GM18526 (cell line): ENCODE measurements around the gene EML2.

ENCODE experiments used
- POLR2A ChIP-seq: IDR thresholded peaks from 3 replicates; pipeline ENCODE4 v1.6.1; 2011; ENCODE audit not compliant: insufficient read length; ENCODE audit errors: extremely low read depth

Gene EML2

GRCh38 chr19:45636275-45636674, 2.9 kb downstream of the EML2 start:
- TF ChIP-seq POLR2A: no peak

DNA sequence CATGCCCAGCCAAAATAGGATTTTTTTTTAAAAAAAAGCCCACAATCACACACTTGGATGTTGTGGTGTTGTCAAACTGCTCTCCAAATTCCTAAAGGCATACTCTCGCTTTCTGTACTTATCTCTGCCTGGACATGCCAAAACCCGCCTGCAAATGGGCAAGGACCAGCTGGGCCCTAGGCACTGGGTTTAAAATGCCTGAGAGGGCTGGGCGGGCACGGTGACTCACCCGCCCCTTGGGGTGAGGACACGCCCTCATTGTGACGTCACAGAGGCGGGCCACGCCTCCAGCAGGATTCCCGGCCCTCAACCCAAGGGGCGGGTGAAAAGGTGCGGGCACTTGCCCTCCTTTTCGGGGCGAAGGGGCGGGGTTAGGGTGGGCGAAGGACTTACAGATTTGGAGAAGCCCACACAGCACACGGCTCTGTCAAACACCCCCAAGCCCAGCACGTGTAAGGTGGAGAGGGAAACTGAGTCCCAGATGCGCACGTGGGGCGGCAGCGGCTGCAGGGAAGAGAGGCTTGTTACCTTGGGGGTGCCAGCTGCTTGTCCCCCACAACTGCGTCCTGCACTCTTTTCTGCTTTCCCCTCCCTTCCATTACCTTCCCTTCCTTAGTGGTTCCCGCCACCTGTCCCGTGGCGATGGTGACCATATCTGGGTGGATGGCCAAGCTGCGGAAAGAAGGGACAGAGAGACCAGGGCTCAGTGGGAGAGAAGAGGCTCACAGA, 6.6 kb downstream of the EML2 start:
- no peak for TF ChIP-seq POLR2A

- TF ChIP-seq POLR2A: no peak
These were observed 8.7 kb downstream of the EML2 start for GRCh38 chr19:45630463-45630862.

- no peak for TF ChIP-seq POLR2A
These were observed 9.5 kb downstream of the EML2 start for GRCh38 chr19:45629704-45630103.

- no peak for TF ChIP-seq POLR2A
These were observed 15.2 kb downstream of the EML2 start for GRCh38 chr19:45623984-45624383.

- no peak for TF ChIP-seq POLR2A
These were observed 17.2 kb downstream of the EML2 start for GRCh38 chr19:45621976-45622503.

- TF ChIP-seq POLR2A: no peak
These were observed 17.8 kb downstream of the EML2 start for GRCh38 chr19:45621389-45621788.

GRCh38 chr19:45616704-45617017, 22.5 kb downstream of the EML2 start:
- no peak for TF ChIP-seq POLR2A

DNA sequence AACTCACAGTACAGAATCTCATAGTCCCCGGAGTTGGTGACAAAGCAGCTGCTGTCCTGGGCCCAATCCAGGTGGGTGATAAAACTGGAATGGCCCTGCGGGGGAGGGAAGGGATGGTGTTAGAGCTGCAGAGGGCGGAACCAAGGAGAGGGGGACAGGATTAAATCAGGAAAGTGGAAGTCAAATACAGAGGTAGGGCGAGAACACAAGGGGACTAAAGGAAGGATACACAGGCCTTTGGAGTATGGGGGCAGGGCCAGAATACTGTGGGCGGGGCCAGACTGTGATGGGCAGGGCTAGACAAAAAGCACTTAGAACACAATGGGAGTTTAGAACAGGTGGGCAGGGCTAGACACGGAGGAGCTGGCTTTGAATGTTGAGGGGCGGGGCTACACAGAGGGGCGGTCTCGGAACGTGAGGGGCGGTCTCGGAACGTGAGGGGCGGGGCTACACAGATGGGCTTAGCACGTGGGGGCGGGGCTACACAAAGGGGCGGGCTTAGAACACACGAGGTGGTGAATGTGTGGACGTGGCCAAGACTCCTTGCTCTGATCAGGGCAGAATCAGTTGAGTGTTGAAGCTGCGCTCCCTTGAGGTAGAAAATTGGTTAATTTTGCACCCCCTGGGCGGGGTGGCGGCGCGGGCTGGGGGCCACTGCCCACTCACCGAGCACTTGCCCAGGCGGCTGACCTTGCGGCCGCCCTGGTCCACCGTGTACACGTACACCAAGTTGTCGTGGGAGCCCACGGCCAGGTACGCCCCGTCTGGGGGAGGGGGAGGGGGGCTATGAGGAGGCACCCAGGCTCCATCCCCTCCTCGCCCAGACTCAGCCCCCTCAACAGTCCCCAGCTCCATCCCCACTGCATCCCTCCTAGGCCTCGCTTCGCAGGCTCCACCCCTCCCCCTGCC, 23.1 kb downstream of the EML2 start:
- no peak for TF ChIP-seq POLR2A

DNA sequence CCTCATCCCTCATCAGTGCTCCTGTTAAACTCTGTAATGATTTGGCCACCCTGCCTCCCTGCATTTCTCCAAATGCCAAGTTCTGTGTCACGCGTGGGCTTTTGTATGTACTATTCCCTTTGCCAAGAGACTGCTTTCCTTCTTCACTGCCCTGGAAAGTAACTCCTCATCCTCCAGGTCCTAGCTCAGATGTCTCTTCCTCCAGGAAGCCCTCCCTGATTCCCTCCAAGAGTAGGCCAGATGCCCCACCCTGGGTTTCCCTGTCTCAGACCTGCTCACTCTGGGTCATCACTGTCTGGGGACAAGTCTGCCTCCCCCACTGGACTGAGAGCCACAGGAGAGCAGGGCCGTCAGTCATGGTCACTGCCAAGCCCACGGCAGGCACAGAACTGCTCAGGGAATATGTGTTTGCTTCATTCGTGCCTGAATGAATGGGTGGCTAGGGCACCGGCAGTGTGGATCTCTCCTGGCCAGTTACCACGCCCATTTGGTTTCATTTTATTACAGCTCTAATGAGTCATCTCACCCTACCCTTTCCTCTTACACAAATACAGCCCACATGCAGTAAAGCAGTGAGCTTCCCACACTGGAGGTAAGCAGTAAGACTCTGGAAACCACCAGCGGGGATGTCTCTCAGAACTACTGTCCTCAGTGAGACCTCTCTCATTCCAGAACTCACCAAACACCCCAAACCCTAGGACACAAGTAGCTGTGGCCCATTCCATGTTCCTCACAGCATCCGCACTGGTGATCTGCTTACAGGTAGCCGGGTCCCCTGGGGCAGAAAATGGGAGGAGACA, 25.1 kb downstream of the EML2 start:
- TF ChIP-seq POLR2A: no peak

DNA sequence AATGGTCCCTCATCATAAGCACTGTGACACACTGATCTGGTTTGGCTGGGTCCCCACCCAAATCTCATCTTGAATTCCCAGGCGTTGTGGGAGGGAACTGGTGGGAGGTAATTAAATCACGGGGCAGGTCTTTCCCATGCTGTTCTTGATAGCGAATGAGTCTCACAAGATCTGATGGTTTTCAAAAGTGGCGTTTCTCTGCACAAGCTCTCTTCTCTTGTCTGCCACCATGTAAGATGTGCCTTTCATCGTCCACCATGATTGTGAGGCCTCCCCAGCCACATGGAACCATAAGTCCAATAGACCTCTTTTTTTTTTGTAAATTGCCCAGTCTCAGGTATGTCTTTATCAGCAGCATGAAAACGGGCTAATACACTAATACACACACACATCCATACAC, 30.2 kb downstream of the EML2 start:
- TF ChIP-seq POLR2A: no peak

- TF ChIP-seq POLR2A: no peak
These were observed 31.8 kb downstream of the EML2 start for GRCh38 chr19:45607071-45608029.

GRCh38 chr19:45601524-45602374, 37.4 kb downstream of the EML2 start, which contains the start of gene GPR4:
GPR4 (minus strand) TSS chr19:45602212; CDS start chr19:45591866, 10,346 bp downstream.
- TF ChIP-seq POLR2A: no peak
